ENCODE data around the gene CLDN4. TPM values are rescaled to one million over a fixed set of nuclear protein-coding genes. Genes with fewer than 3 reads are reported as not detected.

CLDN4 gene
- total and polyA plus RNA-seq, 9 of the 15 experiments (the other 6 are each of a cell fraction or from before 2014, with no cell fraction given): 0.05 to 0.60 (median 0.06) TPM; not detected in 3

- CTCF ChIA-PET (ENCODE audit: low intra/inter-chr PET ratio): no interaction called here
- H3K9me1 ChIP-seq (ENCODE audit: control insufficient read depth, insufficient read depth, low read length): no peaks in the 10 kb centered on the region
- no TSS peak for BruUV-seq (replicated peaks)
- FAIRE-seq (no peak), DNase-seq (ENCODE audit: extremely low read depth in 1 of 4, low spot score in 3 of 4) (no peak), ATAC-seq (no peak)
- intact Hi-C loops (cut with micrococcal nuclease) (no loop called here), in situ Hi-C loops (cut with MboI) (no loop called here)
- peaks cover 8% of the 10 kb centered on the region for H4K20me1 ChIP-seq (replicated peaks; ENCODE audit: control insufficient read depth, insufficient read depth, low read length)
- peaks cover 14 to 52% of the 10 kb centered on the region in 2 experiments; a peak in 4 of 5 replicates for H3K27me3 ChIP-seq (ENCODE audit: control insufficient read depth in 2 of 2, insufficient read depth in 2 of 2, low read length in 2 of 2)
- WGBS (ENCODE audit: insufficient coverage, low coverage, missing lambda C conversion rate): 3% methylated on average over 12 of the region's 12 CpGs
- H3K4me3 ChIP-seq: no peak overlapping the region
- POLR2A ChIA-PET: interaction anchor here (0.8 kb wide), 1 partner anchor 9 kb away, joined by 4 read pairs; no protein-coding TSS in a partner anchor
- H3K9me3 ChIP-seq (replicated peaks; ENCODE audit: control insufficient read depth, insufficient read depth, low read depth, low read length): no peaks in the 10 kb centered on the region
- no peaks in the 10 kb centered on the region for H3K36me3 ChIP-seq (ENCODE audit: control insufficient read depth, insufficient read depth, low read length)
- H3K79me2 ChIP-seq (ENCODE audit: control insufficient read depth, insufficient read depth, low read length): no peaks in the 10 kb centered on the region
- peaks cover 0 to 5% of the 10 kb centered on the region in 2 experiments; a peak in 2 of 5 replicates for H3K4me1 ChIP-seq (replicated peaks in 1 of 2; ENCODE audit: control insufficient read depth in 2 of 2, insufficient read depth in 2 of 2, low read length in 2 of 2)
- H3K9ac ChIP-seq (ENCODE audit: insufficient read depth in 1 of 2, low read depth in 2 of 2, low read length in 2 of 2): no peak overlapping the region
- no peak overlapping the region for H2AFZ ChIP-seq (ENCODE audit: low read depth, low read length)
- no peak overlapping the region for H3K27ac ChIP-seq (ENCODE audit: extremely low read depth, low read depth, low read length)
- H3K4me2 ChIP-seq (ENCODE audit: insufficient read depth, low read length): no peak overlapping the region
- no peak for TF ChIP-seq E2F3 (CRISPR knock-in tag; IDR thresholded peaks at IDR 0.05)
These were observed 30.5 kb downstream of the CLDN4 start for GRCh38 chr7:73861305-73861704.

DNA sequence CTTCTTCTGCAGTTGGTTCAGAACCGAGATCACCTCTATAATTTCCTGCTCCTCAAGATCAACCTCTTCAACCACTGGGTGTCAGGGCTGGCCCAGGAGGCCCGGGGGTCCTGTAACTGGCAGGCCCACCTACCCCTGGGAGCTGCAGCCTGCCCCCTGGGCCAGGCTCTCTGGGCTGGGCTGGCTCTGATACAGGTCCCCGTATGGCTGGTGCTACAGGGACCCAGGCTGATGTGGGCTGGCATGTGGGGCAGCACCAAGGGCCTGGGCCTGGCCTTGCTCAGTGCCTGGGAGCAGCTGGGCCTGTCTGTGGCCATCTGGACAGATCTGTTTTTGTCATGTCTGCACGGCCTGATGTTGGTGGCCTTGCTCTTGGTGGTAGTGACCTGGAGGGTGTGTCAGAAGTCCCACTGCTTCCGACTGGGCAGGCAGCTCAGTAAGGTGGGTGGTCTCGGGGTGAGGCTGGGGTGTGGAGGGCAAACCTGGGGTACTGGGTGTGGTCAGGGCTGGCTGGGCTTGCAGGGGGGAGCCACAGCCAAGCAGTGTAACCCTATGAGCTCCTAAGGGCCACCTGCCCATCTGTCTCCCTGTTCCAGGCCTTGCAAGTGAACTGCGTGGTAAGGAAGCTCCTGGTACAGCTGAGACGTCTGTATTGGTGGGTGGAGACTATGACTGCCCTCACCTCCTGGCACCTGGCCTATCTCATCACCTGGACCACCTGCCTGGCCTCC is 34.4 kb downstream of the CLDN4 start:
- ChIA-PET POLR2A (interaction anchor here (0.6 kb wide), 1 partner anchor 167 kb away, joined by 3 read pairs; no protein-coding TSS in a partner anchor), CTCF (ENCODE audit: low intra/inter-chr PET ratio) (interaction anchor here (0.6 to 1.6 kb wide), 6 partner anchors 14 to 536 kb away, joined by 3 to 16 read pairs (median 6); no protein-coding TSS in a partner anchor)
- no TSS peak for BruUV-seq (replicated peaks)
- TF ChIP-seq CTBP1 (IDR thresholded peaks at IDR 0.05; ENCODE audit: borderline replicate concordance) (no peak), NR2F6 (CRISPR knock-in tag; IDR thresholded peaks at IDR 0.05) (no peak), HNRNPH1 (optimal IDR thresholded peaks at IDR 0.05; ENCODE audit: low read depth, low read length) (no peak), SNRNP70 (optimal IDR thresholded peaks at IDR 0.05; ENCODE audit: low read depth, low read length) (no peak), ZNF12 (CRISPR knock-in tag; IDR thresholded peaks at IDR 0.05) (no peak)
- TF ChIP-seq, protein P1, sequence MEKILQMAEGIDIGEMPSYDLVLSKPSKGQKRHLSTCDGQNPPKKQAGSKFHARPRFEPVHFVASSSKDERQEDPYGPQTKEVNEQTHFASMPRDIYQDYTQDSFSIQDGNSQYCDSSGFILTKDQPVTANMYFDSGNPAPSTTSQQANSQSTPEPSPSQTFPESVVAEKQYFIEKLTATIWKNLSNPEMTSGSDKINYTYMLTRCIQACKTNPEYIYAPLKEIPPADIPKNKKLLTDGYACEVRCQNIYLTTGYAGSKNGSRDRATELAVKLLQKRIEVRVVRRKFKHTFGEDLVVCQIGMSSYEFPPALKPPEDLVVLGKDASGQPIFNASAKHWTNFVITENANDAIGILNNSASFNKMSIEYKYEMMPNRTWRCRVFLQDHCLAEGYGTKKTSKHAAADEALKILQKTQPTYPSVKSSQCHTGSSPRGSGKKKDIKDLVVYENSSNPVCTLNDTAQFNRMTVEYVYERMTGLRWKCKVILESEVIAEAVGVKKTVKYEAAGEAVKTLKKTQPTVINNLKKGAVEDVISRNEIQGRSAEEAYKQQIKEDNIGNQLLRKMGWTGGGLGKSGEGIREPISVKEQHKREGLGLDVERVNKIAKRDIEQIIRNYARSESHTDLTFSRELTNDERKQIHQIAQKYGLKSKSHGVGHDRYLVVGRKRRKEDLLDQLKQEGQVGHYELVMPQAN (IDR thresholded peaks at IDR 0.05; ENCODE audit: borderline replicate concordance): no peak
- TF ChIP-seq, protein P2, sequence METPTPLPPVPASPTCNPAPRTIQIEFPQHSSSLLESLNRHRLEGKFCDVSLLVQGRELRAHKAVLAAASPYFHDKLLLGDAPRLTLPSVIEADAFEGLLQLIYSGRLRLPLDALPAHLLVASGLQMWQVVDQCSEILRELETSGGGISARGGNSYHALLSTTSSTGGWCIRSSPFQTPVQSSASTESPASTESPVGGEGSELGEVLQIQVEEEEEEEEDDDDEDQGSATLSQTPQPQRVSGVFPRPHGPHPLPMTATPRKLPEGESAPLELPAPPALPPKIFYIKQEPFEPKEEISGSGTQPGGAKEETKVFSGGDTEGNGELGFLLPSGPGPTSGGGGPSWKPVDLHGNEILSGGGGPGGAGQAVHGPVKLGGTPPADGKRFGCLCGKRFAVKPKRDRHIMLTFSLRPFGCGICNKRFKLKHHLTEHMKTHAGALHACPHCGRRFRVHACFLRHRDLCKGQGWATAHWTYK (CRISPR knock-in tag; IDR thresholded peaks at IDR 0.05): no peak
- TF ChIP-seq, protein P3, sequence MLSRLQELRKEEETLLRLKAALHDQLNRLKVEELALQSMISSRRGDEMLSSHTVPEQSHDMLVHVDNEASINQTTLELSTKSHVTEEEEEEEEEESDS (CRISPR knock-in tag; IDR thresholded peaks at IDR 0.05): no peak

More for the DNA sequence above, 34.4 kb downstream of the CLDN4 start:
- WGBS (ENCODE audit: insufficient coverage, low coverage, missing lambda C conversion rate): 4% methylated on average over 8 of the region's 8 CpGs
- H3K9ac ChIP-seq (ENCODE audit: insufficient read depth in 1 of 2, low read depth in 2 of 2, low read length in 2 of 2): peak overlapping the region in 1 of 2 experiments; percentile 43; a peak in 2 of 4 replicates
- H3K4me3 ChIP-seq: no peak overlapping the region
- ATAC-seq (no peak), DNase-seq (ENCODE audit: extremely low read depth in 1 of 4, low spot score in 3 of 4) (no peak), FAIRE-seq (no peak)
- H3K27me3 ChIP-seq (ENCODE audit: control insufficient read depth in 2 of 2, insufficient read depth in 2 of 2, low read length in 2 of 2): peaks cover 11 to 46% of the 10 kb centered on the region in 2 experiments; a peak in 4 of 5 replicates
- no peak overlapping the region for H3K27ac ChIP-seq (ENCODE audit: extremely low read depth, low read depth, low read length)
- no peak overlapping the region for H3K4me2 ChIP-seq (ENCODE audit: insufficient read depth, low read length)
- no peaks in the 10 kb centered on the region for H3K79me2 ChIP-seq (ENCODE audit: control insufficient read depth, insufficient read depth, low read length)
- H3K9me3 ChIP-seq (replicated peaks; ENCODE audit: control insufficient read depth, insufficient read depth, low read depth, low read length): no peaks in the 10 kb centered on the region
- peaks cover 17% of the 10 kb centered on the region for H4K20me1 ChIP-seq (replicated peaks; ENCODE audit: control insufficient read depth, insufficient read depth, low read length)
- H3K9me1 ChIP-seq (ENCODE audit: control insufficient read depth, insufficient read depth, low read length): no peaks in the 10 kb centered on the region
- intact Hi-C loops (cut with micrococcal nuclease): no loop called here
- H3K4me1 ChIP-seq (replicated peaks in 1 of 2; ENCODE audit: control insufficient read depth in 2 of 2, insufficient read depth in 2 of 2, low read length in 2 of 2): peaks cover 0 to 11% of the 10 kb centered on the region in 2 experiments; a peak in 3 of 5 replicates
- no peak overlapping the region for H2AFZ ChIP-seq (ENCODE audit: low read depth, low read length)
- in situ Hi-C loops (cut with MboI): no loop called here
- H3K36me3 ChIP-seq (ENCODE audit: control insufficient read depth, insufficient read depth, low read length): no peaks in the 10 kb centered on the region

Measured in K562 (cell line).